NCI-H2029 (cell line): Measurements from ENCODE around the gene NAAA.
A peak's percentile ranks its signal among the peaks of the same experiment; 100 is the strongest.
"Not testable (repeated sequence)": the region's sequence is repeated elsewhere in the genome, so short reads cannot be mapped to it uniquely, and the experiment has no call there.

ENCODE experiments used
- DNase-seq: peaks from one replicate; lab custom pipeline; 2025; lab: John Stamatoyannopoulos, UW

NAAA gene

GRCh38 chr4:75919920-75920319 is 20.9 kb downstream of the NAAA start:
- DNase-seq: peak; percentile 32

GRCh38 chr4:75916091-75916661 is 24.6 kb downstream of the NAAA start:
- no peak for DNase-seq

- no peak for DNase-seq
These were observed 27.8 kb downstream of the NAAA start for GRCh38 chr4:75912968-75913367.

GRCh38 chr4:75910831-75911230 is 30.0 kb downstream of the NAAA start:
- not testable (repeated sequence) for DNase-seq

GRCh38 chr4:75909405-75909804 is 31.4 kb downstream of the NAAA start:
- DNase-seq: no peak

GRCh38 chr4:75908555-75908954 is 32.3 kb downstream of the NAAA start:
- DNase-seq: no peak

- no peak for DNase-seq
These were observed 32.8 kb downstream of the NAAA start for GRCh38 chr4:75907966-75908365.

GRCh38 chr4:75904076-75904475 is 36.7 kb downstream of the NAAA start:
- DNase-seq: no peak

- no peak for DNase-seq
These were observed 38.5 kb downstream of the NAAA start, which contains the start of gene PPEF2 for GRCh38 chr4:75902352-75902751. TSS of gene PPEF2 (minus strand) at chr4:75902452. CDS start at chr4:75896325, 6,127 bp downstream.

- DNase-seq: no peak
These were observed 42.3 kb downstream of the NAAA start for GRCh38 chr4:75898536-75898935.

- peak; percentile 30 for DNase-seq
These were observed 45.0 kb downstream of the NAAA start for GRCh38 chr4:75895744-75896314.

- DNase-seq: no peak
These were observed 48.3 kb downstream of the NAAA start for GRCh38 chr4:75892508-75892907.

GRCh38 chr4:75891611-75892010 is 49.2 kb downstream of the NAAA start:
- no peak for DNase-seq

- no peak for DNase-seq
These were observed 51.1 kb downstream of the NAAA start for GRCh38 chr4:75889537-75890199.

GRCh38 chr4:75886104-75886503 is 54.7 kb downstream of the NAAA start:
- DNase-seq: no peak

- no peak for DNase-seq
These were observed 59.3 kb downstream of the NAAA start for GRCh38 chr4:75881476-75881875.

GRCh38 chr4:75880278-75880677 is 60.5 kb downstream of the NAAA start:
- DNase-seq: no peak

- no peak for DNase-seq
These were observed 62.5 kb downstream of the NAAA start for GRCh38 chr4:75878246-75878756.

- no peak for DNase-seq
These were observed 64.6 kb downstream of the NAAA start for GRCh38 chr4:75876218-75876617.

GRCh38 chr4:75869100-75869499 is 71.7 kb downstream of the NAAA start:
- no peak for DNase-seq

GRCh38 chr4:75867130-75867529 is 73.7 kb downstream of the NAAA start:
- no peak for DNase-seq
